Fibroblast of lung (primary cell): ENCODE results near the gene GNG12. TPM values are rescaled to one million over a fixed set of nuclear protein-coding genes. Genes with fewer than 3 reads are reported as not detected.
"Not testable (repeated sequence)": the region's sequence is repeated elsewhere in the genome, so short reads cannot be mapped to it uniquely, and the experiment has no call there.

Experiments
- DNase-seq, 2 donors: peaks; one replicate each; pipeline versions ENCODE4 v3.0.0 to v3.0.0-alpha.2; 2010; ENCODE audit warnings: low read depth in 2 of 2
- H2AFZ ChIP-seq: 2 replicates; pipeline ENCODE4 v1.5.1; 2012; ENCODE audit warnings: low read length, control low read depth, inconsistent platforms
- H3K27ac ChIP-seq: 2 replicates; pipeline ENCODE4 v1.5.1; 2011; ENCODE audit warnings: low read length, control low read depth; ENCODE audit not compliant: insufficient read depth
- H3K27me3 ChIP-seq: 2 replicates; pipeline ENCODE4 v1.5.1; 2011; ENCODE audit warnings: mild to moderate bottlenecking, low read length; ENCODE audit not compliant: control insufficient read depth, insufficient read depth
- H3K36me3 ChIP-seq: 2 replicates; pipeline ENCODE4 v1.5.1; 2011; ENCODE audit warnings: low read length; ENCODE audit not compliant: control insufficient read depth, insufficient read depth
- H3K4me1 ChIP-seq: 2 replicates; pipeline ENCODE4 v1.5.1; 2011; ENCODE audit warnings: low read length; ENCODE audit not compliant: control insufficient read depth, insufficient read depth; ENCODE audit errors: extremely low read depth
- H3K4me2 ChIP-seq: 2 replicates; pipeline ENCODE4 v1.5.1; 2011; ENCODE audit warnings: low read length, control low read depth; ENCODE audit not compliant: insufficient read depth; ENCODE audit errors: extremely low read depth
- H3K4me3 ChIP-seq, 4 experiments: fragments of 200-600 bp in 1 of 4; sonication (generic) in 1 of 4; replicated peaks in 1 of 4; 2 replicates each; pipeline ENCODE4 v1.5.1; 2011 to 2016; ENCODE audit warnings: low read length in 4 of 4, low read depth in 3 of 4, mild to moderate bottlenecking in 3 of 4, control low read depth in 2 of 4, inconsistent platforms in 1 of 4, mixed read lengths in 1 of 4; ENCODE audit not compliant: insufficient read depth in 1 of 4; ENCODE audit errors: control extremely low read depth in 1 of 4
- H3K79me2 ChIP-seq: 2 replicates; pipeline ENCODE4 v1.5.1; 2012; ENCODE audit warnings: mild to moderate bottlenecking, low read length, inconsistent platforms; ENCODE audit not compliant: control insufficient read depth, insufficient read depth
- H3K9ac ChIP-seq: 2 replicates; pipeline ENCODE4 v1.5.1; 2011; ENCODE audit warnings: mild to moderate bottlenecking, low read length, control low read depth; ENCODE audit not compliant: insufficient read depth
- H3K9me3 ChIP-seq: 2 replicates; pipeline ENCODE4 v1.5.1; 2012; ENCODE audit warnings: low read depth, low read length; ENCODE audit not compliant: control insufficient read depth, insufficient read depth
- H4K20me1 ChIP-seq: 2 replicates; pipeline ENCODE4 v1.5.1; 2011; ENCODE audit warnings: low read length; ENCODE audit not compliant: control insufficient read depth, insufficient read depth; ENCODE audit errors: extremely low read depth
- EZH2 ChIP-seq: IDR thresholded peaks from 2 replicates; pipeline ENCODE4 v1.5.1; 2012; ENCODE audit warnings: low read length, control low read depth, mild to moderate bottlenecking; ENCODE audit errors: missing control alignments
- polyA plus RNA-seq, 2 donors: library from polyadenylated mRNA; depleted of rRNA in 1 of 2; stranded (reverse) in 1 of 2; unstranded in 1 of 2; fragments of >200 nt; gene quantifications; 2 replicates each; pipeline ENCODE4 v1.2.1, GENCODE V29; 2011 to 2012; ENCODE audit warnings: missing spikeins in 1 of 2
- total RNA-seq: library from RNA; depleted of rRNA; stranded (reverse); fragments of >200 nt; gene quantifications from 2 replicates; pipeline ENCODE4 v1.2.1, GENCODE V29; 2014
- TF ChIP-seq, protein P1 (sequence below), 2 donors: IDR thresholded peaks in 1 of 2; conservative IDR thresholded peaks in 1 of 2; 1 replicate in 1 of 2; 2 replicates in 1 of 2; pipeline ENCODE4 v1.5.1; 2011 to 2012; ENCODE audit warnings: low read length in 2 of 2, control low read depth in 1 of 2, inconsistent platforms in 1 of 2, low read depth in 1 of 2, mild to moderate bottlenecking in 1 of 2

The GNG12 gene
- total and polyA plus RNA-seq, 2 donors (not counting 1 experiment from before 2014, with no cell fraction given): 127 to 241 TPM

DNA sequence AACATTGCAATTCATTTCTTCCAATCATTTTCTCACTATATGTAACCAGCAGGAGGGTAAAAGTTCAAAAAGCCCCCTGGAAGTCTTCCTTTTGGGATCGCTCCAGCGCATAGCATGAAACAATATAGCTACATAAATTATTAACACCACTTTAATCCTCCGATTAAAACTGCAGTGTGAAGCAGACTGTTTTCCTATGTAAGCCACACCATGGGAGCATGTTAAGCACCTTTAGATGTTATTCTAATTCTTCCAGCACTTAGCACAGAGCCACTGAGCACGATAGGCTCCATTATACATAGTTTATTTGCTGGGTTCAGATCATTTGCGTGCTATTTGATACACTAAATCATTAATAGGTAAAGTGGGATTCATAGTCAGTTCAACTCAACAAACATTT lies 166.6 kb downstream of the GNG12 start:
- H3K9ac ChIP-seq: no peak overlapping the region
- H3K4me1 ChIP-seq: no peaks in the 10 kb centered on the region
- H3K9me3 ChIP-seq: no peaks in the 10 kb centered on the region
- no peaks in the 10 kb centered on the region for H4K20me1 ChIP-seq
- no peak for DNase-seq
- H3K27ac ChIP-seq: no peak overlapping the region
- no peaks in the 10 kb centered on the region for H3K36me3 ChIP-seq
- TF ChIP-seq EZH2: no peak
- TF ChIP-seq, protein P1, sequence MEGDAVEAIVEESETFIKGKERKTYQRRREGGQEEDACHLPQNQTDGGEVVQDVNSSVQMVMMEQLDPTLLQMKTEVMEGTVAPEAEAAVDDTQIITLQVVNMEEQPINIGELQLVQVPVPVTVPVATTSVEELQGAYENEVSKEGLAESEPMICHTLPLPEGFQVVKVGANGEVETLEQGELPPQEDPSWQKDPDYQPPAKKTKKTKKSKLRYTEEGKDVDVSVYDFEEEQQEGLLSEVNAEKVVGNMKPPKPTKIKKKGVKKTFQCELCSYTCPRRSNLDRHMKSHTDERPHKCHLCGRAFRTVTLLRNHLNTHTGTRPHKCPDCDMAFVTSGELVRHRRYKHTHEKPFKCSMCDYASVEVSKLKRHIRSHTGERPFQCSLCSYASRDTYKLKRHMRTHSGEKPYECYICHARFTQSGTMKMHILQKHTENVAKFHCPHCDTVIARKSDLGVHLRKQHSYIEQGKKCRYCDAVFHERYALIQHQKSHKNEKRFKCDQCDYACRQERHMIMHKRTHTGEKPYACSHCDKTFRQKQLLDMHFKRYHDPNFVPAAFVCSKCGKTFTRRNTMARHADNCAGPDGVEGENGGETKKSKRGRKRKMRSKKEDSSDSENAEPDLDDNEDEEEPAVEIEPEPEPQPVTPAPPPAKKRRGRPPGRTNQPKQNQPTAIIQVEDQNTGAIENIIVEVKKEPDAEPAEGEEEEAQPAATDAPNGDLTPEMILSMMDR (conservative IDR thresholded peaks at IDR 0.05 in 1 of 2, IDR thresholded peaks at IDR 0.05 in 1 of 2; ENCODE audit: low read depth in 1 of 2, low read length in 2 of 2): no peak
- no peak overlapping the region for H3K4me3 ChIP-seq
- no peak overlapping the region for H2AFZ ChIP-seq
- H3K4me2 ChIP-seq: no peak overlapping the region
- no peaks in the 10 kb centered on the region for H3K27me3 ChIP-seq
- no peaks in the 10 kb centered on the region for H3K79me2 ChIP-seq

DNA sequence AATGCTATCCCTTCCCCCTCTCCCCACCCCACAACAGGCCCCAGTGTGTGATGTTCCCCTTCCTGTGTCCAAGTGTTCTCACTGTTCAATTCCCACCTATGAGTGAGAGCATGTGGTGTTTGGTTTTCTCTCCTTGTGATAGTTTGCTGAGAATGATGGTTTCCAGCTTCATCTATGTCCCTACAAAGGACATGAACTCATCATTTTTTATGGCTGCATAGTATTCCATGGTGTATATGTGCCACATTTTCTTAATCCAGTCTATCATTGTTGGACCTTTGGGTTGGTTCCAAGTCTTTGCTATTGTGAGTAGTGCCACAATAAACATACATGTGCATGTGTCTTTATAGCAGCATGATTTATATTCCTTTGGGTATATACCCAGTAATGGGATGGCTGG lies 168.0 kb downstream of the GNG12 start:
- H3K9ac ChIP-seq, H3K4me2 ChIP-seq, H3K79me2 ChIP-seq, DNase-seq, H3K27ac ChIP-seq, H3K36me3 ChIP-seq, H4K20me1 ChIP-seq, H3K9me3 ChIP-seq, H3K27me3 ChIP-seq, H2AFZ ChIP-seq, H3K4me3 ChIP-seq, H3K4me1 ChIP-seq: not testable (repeated sequence)

DNA sequence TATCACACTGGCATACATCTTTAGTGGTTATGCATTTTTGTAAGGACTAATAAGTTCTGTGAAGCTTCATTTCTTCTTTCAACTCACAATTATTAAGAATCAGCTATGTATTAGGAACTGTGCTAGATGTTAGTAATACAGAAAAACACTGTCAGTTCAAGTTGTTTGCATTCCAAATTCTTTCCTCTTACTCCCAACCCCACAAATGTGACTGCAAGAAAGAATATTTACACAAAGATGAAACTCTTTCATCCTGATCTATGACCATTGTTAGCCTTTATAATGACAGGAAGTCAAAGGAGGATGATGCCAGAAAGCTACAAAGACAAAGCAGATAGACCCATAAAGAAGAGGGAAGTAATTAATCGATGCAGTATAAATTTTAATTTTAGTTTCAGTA lies 169.2 kb downstream of the GNG12 start:
- no peak overlapping the region for H3K27ac ChIP-seq
- no peak for TF ChIP-seq EZH2
- TF ChIP-seq, protein P1 (conservative IDR thresholded peaks at IDR 0.05 in 1 of 2, IDR thresholded peaks at IDR 0.05 in 1 of 2; ENCODE audit: low read depth in 1 of 2, low read length in 2 of 2): no peak
- DNase-seq: no peak
- no peaks in the 10 kb centered on the region for H3K36me3 ChIP-seq
- no peaks in the 10 kb centered on the region for H3K4me1 ChIP-seq
- no peak overlapping the region for H2AFZ ChIP-seq
- peak overlapping the region; percentile 28 for H3K4me2 ChIP-seq
- no peaks in the 10 kb centered on the region for H3K79me2 ChIP-seq
- peaks cover 2% of the 10 kb centered on the region for H3K27me3 ChIP-seq
- H3K9ac ChIP-seq: no peak overlapping the region
- no peaks in the 10 kb centered on the region for H4K20me1 ChIP-seq
- no peaks in the 10 kb centered on the region for H3K9me3 ChIP-seq
- H3K4me3 ChIP-seq: no peak overlapping the region
